ENCODE data around the gene FAM124A. TPM values are rescaled to one million over a fixed set of nuclear protein-coding genes. Genes with fewer than 3 reads are reported as not detected.
A peak's percentile ranks its signal among the peaks of the same experiment; 100 is the strongest.

FAM124A gene
- total RNA-seq, 2 experiments from 2014 or later: 0.16 to 0.25 TPM

GRCh38 chr13:51221674-51222036 is 543 bp upstream of the FAM124A start:
- intact Hi-C loops (cut with DNase I, micrococcal nuclease): loop anchor here in 1 of 2 experiments (1.0 to 5.0 kb wide), 4 partner anchors 65 to 906 kb away; no protein-coding TSS in a partner anchor
- CTCF ChIA-PET: interaction anchor here (0.6 to 1.7 kb wide), 4 partner anchors 65 to 113 kb away, joined by 3 to 5 read pairs (median 3); no protein-coding TSS in a partner anchor
- DNase-seq: no peak

GRCh38 chr13:51222686-51223559 is 725 bp downstream of the FAM124A start:
- intact Hi-C loops (cut with DNase I, micrococcal nuclease): loop anchor here in 1 of 2 experiments (1.0 to 5.0 kb wide), 4 partner anchors 63 to 904 kb away; no protein-coding TSS in a partner anchor

More at GRCh38 chr13:51221674-51222036, 543 bp upstream of the FAM124A start:
- H3K4me1 Mint-ChIP-seq: no peaks in the 10 kb centered on the region
- no peak overlapping the region for H3K27ac Mint-ChIP-seq
- H3K27me3 Mint-ChIP-seq: peaks cover 44% of the 10 kb centered on the region
- H3K36me3 Mint-ChIP-seq (ENCODE audit: low read depth): no peaks in the 10 kb centered on the region
- POLR2A ChIA-PET: no interaction called here
- H3K9me3 Mint-ChIP-seq (ENCODE audit: low read depth): no peaks in the 10 kb centered on the region
- no peak for ATAC-seq
- H3K4me3 Mint-ChIP-seq: peak overlapping the region; percentile 71

GRCh38 chr13:51223560-51224270 is 1.5 kb downstream of the FAM124A start:
- intact Hi-C loops (cut with DNase I, micrococcal nuclease): loop anchor here in 1 of 2 experiments (5.0 kb wide), 1 partner anchor 96 kb away; no protein-coding TSS in a partner anchor
- CTCF ChIA-PET: interaction anchor here (0.8 to 2.3 kb wide), 10 partner anchors 8 to 574 kb away, joined by 3 to 10 read pairs (median 4); no protein-coding TSS in a partner anchor

More at GRCh38 chr13:51222686-51223559, 725 bp downstream of the FAM124A start:
- peaks cover 42% of the 10 kb centered on the region for H3K27me3 Mint-ChIP-seq
- no peaks in the 10 kb centered on the region for H3K36me3 Mint-ChIP-seq (ENCODE audit: low read depth)
- H3K4me1 Mint-ChIP-seq: no peaks in the 10 kb centered on the region
- ChIA-PET POLR2A (no interaction called here), CTCF (interaction anchor here (1.2 to 2.3 kb wide), 7 partner anchors 9 to 575 kb away, joined by 3 to 7 read pairs (median 4); no protein-coding TSS in a partner anchor)
- H3K4me3 Mint-ChIP-seq: peak overlapping the region; percentile 34
- DNase-seq (peak; percentile 9), ATAC-seq (no peak)
- H3K9me3 Mint-ChIP-seq (ENCODE audit: low read depth): no peaks in the 10 kb centered on the region
- no peak overlapping the region for H3K27ac Mint-ChIP-seq

DNA sequence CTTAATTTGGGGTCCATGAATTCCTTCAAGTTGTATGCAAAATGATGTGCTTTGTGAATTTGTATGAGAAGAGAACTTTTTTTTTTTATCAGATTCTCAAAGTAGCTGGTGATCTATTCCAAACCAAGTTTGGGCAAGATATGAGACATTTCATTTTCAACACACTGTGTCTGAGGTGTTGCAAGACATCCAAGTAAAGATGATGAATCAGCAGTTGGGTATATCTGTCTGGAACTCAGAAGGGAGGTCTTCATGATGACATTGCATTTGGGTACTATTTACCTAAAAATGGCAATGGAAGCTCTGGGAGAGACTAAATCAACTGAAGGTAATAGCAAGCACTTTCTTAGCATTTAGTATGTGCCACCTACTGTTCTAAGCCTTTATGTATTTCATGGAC is 2.8 kb downstream of the FAM124A start:
- CTCF ChIA-PET: interaction anchor here (0.9 to 2.0 kb wide), 6 partner anchors 12 to 105 kb away, joined by 3 to 10 read pairs (median 4); no protein-coding TSS in a partner anchor
- Mint-ChIP-seq H3K9me3 (ENCODE audit: low read depth) (no peaks in the 10 kb centered on the region), H3K4me1 (no peaks in the 10 kb centered on the region), H3K36me3 (ENCODE audit: low read depth) (no peaks in the 10 kb centered on the region), H3K4me3 (no peak overlapping the region), H3K27me3 (peaks cover 46% of the 10 kb centered on the region), H3K27ac (no peak overlapping the region)
- DNase-seq: no peak
- intact Hi-C loops (cut with DNase I, micrococcal nuclease): no loop called here
- ATAC-seq: no peak
- POLR2A ChIA-PET: no interaction called here

More at GRCh38 chr13:51223560-51224270, 1.5 kb downstream of the FAM124A start:
- POLR2A ChIA-PET: no interaction called here
- DNase-seq: no peak
- Mint-ChIP-seq H3K4me1 (no peaks in the 10 kb centered on the region), H3K9me3 (ENCODE audit: low read depth) (no peaks in the 10 kb centered on the region), H3K36me3 (ENCODE audit: low read depth) (no peaks in the 10 kb centered on the region), H3K4me3 (peak overlapping the region; percentile 34), H3K27me3 (peaks cover 41% of the 10 kb centered on the region), H3K27ac (no peak overlapping the region)
- no peak for ATAC-seq

- ATAC-seq (no peak), DNase-seq (no peak)
- H3K27me3 Mint-ChIP-seq: peaks cover 44% of the 10 kb centered on the region
- no peaks in the 10 kb centered on the region for H3K9me3 Mint-ChIP-seq (ENCODE audit: low read depth)
- POLR2A ChIA-PET: interaction anchor here (0.5 kb wide), 1 partner anchor 127 kb away, joined by 6 read pairs; no protein-coding TSS in a partner anchor
- H3K36me3 Mint-ChIP-seq (ENCODE audit: low read depth): no peaks in the 10 kb centered on the region
- no peaks in the 10 kb centered on the region for H3K4me1 Mint-ChIP-seq
- H3K27ac Mint-ChIP-seq: no peak overlapping the region
- no peak overlapping the region for H3K4me3 Mint-ChIP-seq
- CTCF ChIA-PET: interaction anchor here (0.6 to 1.3 kb wide), 5 partner anchors 25 to 1300 kb away, joined by 3 read pairs; no protein-coding TSS in a partner anchor
- intact Hi-C loops (cut with DNase I, micrococcal nuclease): no loop called here
Observed at GRCh38 chr13:51227404-51227803, 5.2 kb downstream of the FAM124A start.

GRCh38 chr13:51229101-51229719 is 7.0 kb downstream of the FAM124A start:
- Mint-ChIP-seq H3K4me3 (no peak overlapping the region), H3K27me3 (peaks cover 37% of the 10 kb centered on the region), H3K9me3 (ENCODE audit: low read depth) (no peaks in the 10 kb centered on the region), H3K36me3 (ENCODE audit: low read depth) (no peaks in the 10 kb centered on the region), H3K4me1 (no peaks in the 10 kb centered on the region), H3K27ac (no peak overlapping the region)
- POLR2A ChIA-PET: no interaction called here
- CTCF ChIA-PET: no interaction called here
- no peak for DNase-seq
- intact Hi-C loops (cut with DNase I, micrococcal nuclease): no loop called here
- ATAC-seq: no peak

DNA sequence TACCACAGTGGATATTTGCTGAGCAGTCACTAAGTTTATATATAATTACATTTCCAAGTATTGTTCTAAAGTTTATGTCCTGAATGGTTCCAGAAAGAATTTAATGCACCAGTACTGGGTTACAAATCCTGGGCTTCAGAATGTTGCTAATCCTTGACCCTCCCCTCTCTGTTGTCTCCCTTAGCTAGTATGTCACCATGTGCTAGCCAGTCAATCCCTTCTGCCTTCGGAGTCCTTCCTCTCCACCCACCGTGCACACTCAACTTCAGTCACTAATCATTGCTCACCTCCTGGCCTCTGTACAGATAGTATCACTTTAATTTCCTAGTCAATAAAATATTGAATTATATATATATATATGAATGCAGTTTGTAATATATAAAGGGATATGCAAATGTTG is 7.5 kb downstream of the FAM124A start:
- ChIA-PET CTCF (no interaction called here), POLR2A (no interaction called here)
- H3K4me1 Mint-ChIP-seq: no peaks in the 10 kb centered on the region
- intact Hi-C loops (cut with DNase I, micrococcal nuclease): no loop called here
- DNase-seq: no peak
- H3K36me3 Mint-ChIP-seq (ENCODE audit: low read depth): no peaks in the 10 kb centered on the region
- no peak for ATAC-seq
- H3K27me3 Mint-ChIP-seq: peaks cover 34% of the 10 kb centered on the region
- H3K4me3 Mint-ChIP-seq: no peak overlapping the region
- no peak overlapping the region for H3K27ac Mint-ChIP-seq
- no peaks in the 10 kb centered on the region for H3K9me3 Mint-ChIP-seq (ENCODE audit: low read depth)

GRCh38 chr13:51230477-51231105 is 8.4 kb downstream of the FAM124A start:
- CTCF ChIA-PET: interaction anchor here (1.0 kb wide), 1 partner anchor 52 kb away, joined by 3 read pairs; no protein-coding TSS in a partner anchor
- Mint-ChIP-seq H3K36me3 (ENCODE audit: low read depth) (no peaks in the 10 kb centered on the region), H3K4me3 (no peak overlapping the region), H3K27ac (no peak overlapping the region), H3K27me3 (peaks cover 28% of the 10 kb centered on the region), H3K4me1 (no peaks in the 10 kb centered on the region), H3K9me3 (ENCODE audit: low read depth) (no peaks in the 10 kb centered on the region)
- no peak for ATAC-seq
- intact Hi-C loops (cut with DNase I, micrococcal nuclease): no loop called here
- DNase-seq: no peak
- POLR2A ChIA-PET: no interaction called here

DNA sequence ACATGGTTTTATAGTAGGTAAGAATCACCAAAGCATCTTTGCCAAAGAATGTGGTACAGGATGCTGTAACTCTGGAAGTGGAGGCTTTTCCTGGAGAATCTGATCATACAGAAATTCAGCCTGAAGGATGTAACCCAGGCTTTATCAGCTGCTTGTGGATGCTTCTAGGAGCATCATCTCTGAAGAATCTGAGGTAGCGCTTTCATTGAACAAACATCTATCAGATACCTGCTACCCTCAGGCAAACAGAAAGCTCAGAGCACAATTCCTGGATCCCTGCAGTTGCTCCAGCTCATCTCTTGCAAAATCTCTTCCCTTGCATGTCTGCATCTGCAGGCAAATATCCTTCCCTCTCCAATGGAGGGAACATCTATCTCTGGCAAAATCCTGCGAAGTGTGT is 9.3 kb downstream of the FAM124A start:
- H3K27me3 Mint-ChIP-seq: peaks cover 28% of the 10 kb centered on the region

DNA sequence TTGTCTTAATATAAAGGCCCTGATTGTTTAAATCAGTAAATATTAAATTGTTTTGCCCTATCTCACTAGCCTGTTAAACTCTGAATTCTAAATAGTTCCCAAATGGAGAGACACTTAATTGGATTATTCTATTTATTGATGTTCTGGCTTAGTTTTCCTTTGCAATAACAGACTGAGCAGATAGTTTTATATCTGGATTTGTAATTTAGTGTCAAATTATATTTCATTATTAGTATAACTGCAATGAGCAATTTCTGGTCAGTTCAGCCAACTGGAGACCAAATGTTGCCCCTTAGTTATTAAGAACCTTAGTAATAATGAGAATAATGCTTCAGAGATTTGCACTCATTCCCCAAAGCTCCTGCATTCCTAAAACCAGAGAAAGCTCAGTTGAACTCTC is 10.1 kb downstream of the FAM124A start:
- H3K36me3 Mint-ChIP-seq (ENCODE audit: low read depth): no peaks in the 10 kb centered on the region
- DNase-seq: no peak
- POLR2A ChIA-PET: no interaction called here
- H3K4me3 Mint-ChIP-seq: no peak overlapping the region
- H3K4me1 Mint-ChIP-seq: no peaks in the 10 kb centered on the region
- intact Hi-C loops (cut with DNase I, micrococcal nuclease): no loop called here
- H3K9me3 Mint-ChIP-seq (ENCODE audit: low read depth): no peaks in the 10 kb centered on the region
- CTCF ChIA-PET: interaction anchor here (1.4 kb wide), 1 partner anchor 9 kb away, joined by 7 read pairs; no protein-coding TSS in a partner anchor
- ATAC-seq: no peak
- H3K27me3 Mint-ChIP-seq: peaks cover 27% of the 10 kb centered on the region
- H3K27ac Mint-ChIP-seq: no peak overlapping the region

More for the DNA sequence above, 9.3 kb downstream of the FAM124A start:
- no peaks in the 10 kb centered on the region for H3K36me3 Mint-ChIP-seq (ENCODE audit: low read depth)
- DNase-seq (no peak), ATAC-seq (no peak)
- ChIA-PET CTCF (interaction anchor here (1.0 to 1.4 kb wide), 2 partner anchors 8 to 51 kb away, joined by 3 to 7 read pairs; no protein-coding TSS in a partner anchor), POLR2A (interaction anchor here (0.6 kb wide), 1 partner anchor 207 kb away, joined by 3 read pairs; no protein-coding TSS in a partner anchor)
- H3K27ac Mint-ChIP-seq: no peak overlapping the region
- no peaks in the 10 kb centered on the region for H3K9me3 Mint-ChIP-seq (ENCODE audit: low read depth)
- no peak overlapping the region for H3K4me3 Mint-ChIP-seq
- intact Hi-C loops (cut with DNase I, micrococcal nuclease): no loop called here
- H3K4me1 Mint-ChIP-seq: no peaks in the 10 kb centered on the region
